A204.1 (cell line): ENCODE results near the gene PNPLA7.
"Not testable (repeated sequence)": the region's sequence is repeated elsewhere in the genome, so short reads cannot be mapped to it uniquely, and the experiment has no call there.

Source experiments
- FAIRE-seq: peaks from 2 replicates; lab custom pipeline; 2012; peaks lifted over from hg19 to GRCh38; lab: Jason Lieb, UNC

Gene PNPLA7

GRCh38 chr9:137478613-137478961 is 71.6 kb downstream of the PNPLA7 start:
- FAIRE-seq: no peak

- no peak for FAIRE-seq
Measured at GRCh38 chr9:137477778-137478612, 72.2 kb downstream of the PNPLA7 start.

GRCh38 chr9:137476856-137477255 is 73.3 kb downstream of the PNPLA7 start:
- FAIRE-seq: no peak

GRCh38 chr9:137475666-137476065 is 74.5 kb downstream of the PNPLA7 start:
- no peak for FAIRE-seq

DNA sequence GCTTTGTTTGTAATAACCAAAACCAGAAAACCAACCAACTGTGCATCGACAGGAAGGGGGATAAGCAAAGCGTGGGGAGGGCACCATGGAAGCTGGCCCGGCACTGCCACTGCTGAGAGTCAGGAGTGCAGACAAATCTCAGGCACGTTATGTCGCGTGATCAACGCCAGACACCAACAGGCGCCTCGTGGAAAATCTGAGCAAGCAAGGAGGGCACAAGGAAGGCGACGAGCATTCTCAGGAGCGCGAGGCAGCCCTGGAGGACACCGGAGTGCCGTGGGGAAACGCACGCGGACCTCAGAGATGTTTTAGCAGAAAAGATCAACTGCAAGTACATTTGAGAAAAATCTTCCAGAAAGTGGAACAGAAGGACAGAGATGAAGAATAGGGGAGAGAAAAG is 75.9 kb downstream of the PNPLA7 start:
- FAIRE-seq: no peak

- FAIRE-seq: no peak
Measured at GRCh38 chr9:137470785-137471184, 79.4 kb downstream of the PNPLA7 start.

GRCh38 chr9:137467896-137468295 is 82.3 kb downstream of the PNPLA7 start:
- FAIRE-seq: no peak

DNA sequence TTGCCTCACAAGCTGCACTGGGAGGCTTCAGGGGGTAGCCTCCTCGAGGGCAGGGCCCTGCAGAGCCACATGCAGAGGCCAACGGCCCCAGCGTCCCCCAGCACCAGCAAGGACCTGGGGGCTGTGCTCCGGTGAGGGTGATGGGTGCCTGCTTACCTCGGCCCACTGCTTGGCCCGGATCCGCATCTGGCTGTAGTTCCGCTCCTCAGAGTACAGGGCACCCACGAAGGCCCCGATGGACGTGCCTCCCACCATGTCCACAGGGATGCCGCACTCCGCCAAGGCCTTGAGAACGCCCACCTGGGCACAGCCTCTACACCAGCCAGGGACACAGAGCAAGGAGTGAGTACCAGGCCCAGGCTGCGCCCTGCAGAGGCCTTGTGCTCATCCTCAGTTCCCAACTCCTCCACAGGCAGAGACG is 83.0 kb downstream of the PNPLA7 start:
- FAIRE-seq: no peak

- not testable (repeated sequence) for FAIRE-seq
Measured at GRCh38 chr9:137466389-137467085, 83.7 kb downstream of the PNPLA7 start.

DNA sequence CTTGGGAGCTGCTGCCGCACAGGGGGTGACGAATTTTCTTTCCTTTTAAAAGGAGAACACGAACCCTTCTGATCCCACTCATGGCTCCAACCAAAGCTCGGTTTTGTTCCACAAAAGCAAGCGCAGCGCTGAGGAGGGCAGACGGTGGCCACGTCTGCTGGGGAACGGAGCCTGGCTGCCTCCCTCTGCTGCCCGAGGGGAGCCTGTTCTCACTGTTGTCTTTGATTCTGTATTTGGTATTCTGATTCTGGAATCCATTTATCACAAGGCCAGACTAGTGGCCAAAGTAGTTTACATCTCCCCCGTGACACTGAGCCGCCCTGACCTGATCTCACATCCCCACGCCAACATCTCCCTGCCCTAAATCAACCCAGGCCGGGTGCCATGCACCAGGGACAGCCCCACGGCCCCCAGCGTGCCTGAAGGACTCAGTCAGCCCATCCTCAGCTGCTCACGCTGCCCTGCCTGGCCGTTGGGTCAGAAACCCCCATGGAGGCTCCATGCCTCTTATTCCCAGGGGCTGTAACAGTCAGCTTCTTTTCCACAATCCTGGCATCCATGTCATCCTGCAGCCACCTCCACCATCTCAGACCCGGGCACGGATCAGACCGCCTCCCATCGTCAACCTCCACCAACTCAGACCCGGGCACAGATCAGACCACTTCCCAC is 84.3 kb downstream of the PNPLA7 start:
- FAIRE-seq: no peak

DNA sequence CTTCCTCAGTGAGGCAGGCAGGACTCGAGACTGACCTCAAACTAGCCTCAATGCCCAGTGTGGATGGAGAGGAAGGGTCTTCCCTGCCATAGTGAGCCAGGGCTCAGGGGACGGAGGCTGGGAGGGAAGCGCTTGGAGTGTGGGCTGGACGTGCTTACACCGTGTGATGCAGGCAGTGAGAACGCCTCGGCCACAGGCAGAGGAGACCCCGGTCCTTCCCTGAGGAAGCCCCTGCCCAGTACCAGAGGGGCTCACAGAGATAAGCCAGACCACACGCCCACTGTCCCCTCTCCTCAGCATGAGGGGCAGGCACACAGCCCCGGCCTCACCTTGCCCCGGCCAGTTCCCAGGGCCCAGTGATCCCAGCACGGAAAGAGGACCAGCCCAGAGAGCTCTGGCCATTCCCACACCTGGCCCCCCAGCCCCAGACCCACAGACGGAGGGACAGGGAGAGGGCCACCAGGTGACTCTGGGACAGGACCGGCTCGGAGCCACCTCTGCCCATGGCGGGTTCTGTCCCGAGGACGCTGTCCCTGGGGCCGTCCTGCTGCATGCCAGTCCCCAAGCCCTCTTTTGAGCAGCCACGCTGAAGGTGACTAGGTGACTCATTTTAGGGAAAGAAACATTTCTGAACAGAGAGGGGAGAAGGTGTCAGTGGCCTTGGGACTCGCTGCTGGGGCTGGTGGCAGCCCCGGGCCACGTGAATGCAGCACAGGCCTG is 85.0 kb downstream of the PNPLA7 start:
- no peak for FAIRE-seq

GRCh38 chr9:137464291-137464999 is 85.8 kb downstream of the PNPLA7 start:
- FAIRE-seq: no peak

- no peak for FAIRE-seq
Measured at GRCh38 chr9:137463931-137464290, 86.3 kb downstream of the PNPLA7 start.

- no peak for FAIRE-seq
Measured at GRCh38 chr9:137462986-137463930, 86.9 kb downstream of the PNPLA7 start.

DNA sequence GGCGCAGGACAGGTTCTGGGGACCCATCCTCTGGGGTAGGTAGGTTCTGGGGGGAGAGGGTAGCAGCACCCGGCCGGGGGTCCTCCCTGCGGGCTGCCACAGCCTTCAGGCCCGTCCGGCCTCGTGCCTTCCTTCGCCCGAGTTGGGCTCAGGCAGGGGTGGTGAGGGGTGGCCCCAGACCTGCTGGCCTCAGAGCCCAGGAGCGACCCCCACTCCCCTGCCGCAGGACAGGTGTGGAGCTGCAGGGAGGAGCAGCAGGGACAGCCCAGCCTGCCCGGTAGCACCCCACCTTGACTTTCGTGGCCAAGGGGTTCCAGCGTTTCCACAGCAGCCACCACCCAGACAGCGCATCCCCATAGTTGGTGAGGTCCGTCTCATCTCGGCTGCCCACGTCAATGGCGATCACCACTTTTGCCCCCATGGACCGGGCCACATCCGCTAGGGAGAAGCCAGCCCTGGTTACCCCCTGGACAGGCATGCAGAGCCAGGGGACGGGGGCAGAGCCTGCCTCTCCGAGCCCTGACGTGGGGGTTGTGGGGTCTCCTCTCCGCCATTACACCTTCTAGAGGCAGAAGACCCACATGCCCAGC is 87.7 kb downstream of the PNPLA7 start:
- no peak for FAIRE-seq

DNA sequence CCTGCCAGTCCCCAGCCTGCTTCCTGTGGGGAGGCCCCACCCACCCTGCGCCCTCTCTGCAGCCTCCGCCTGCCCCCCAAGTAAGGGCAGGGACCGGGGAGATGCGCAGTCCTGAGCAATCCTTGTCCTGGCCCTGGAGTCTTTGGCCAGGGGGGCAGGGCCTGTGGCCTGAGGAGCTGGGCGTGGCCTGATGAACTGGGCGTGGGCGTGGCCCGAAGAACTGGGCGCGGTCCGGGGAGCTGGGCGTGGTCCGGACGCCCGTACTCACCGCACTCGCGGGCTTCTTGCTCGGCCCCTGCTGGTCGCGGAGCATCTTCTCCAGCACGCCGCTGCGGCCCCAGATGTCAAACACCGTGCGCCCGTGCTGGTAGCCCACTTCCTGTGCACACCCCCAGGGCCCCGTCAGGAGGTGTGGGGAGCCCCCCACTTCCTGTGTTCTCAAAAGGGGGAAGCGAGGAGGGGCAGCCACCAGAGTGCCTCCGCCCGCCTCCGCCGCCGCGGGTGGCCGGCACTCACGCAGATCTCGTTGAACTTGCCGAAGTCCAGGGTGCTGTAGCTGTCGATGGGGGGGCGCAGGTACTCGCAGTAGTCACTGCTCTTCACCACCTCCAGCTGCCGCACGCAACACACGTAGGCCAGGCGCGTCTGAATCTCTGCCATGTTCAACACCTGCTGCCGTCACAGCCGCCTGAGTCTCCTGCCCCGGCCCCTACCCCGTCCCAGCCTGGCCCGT is 88.4 kb downstream of the PNPLA7 start:
- FAIRE-seq: no peak

GRCh38 chr9:137461316-137461662 is 88.9 kb downstream of the PNPLA7 start:
- FAIRE-seq: no peak

DNA sequence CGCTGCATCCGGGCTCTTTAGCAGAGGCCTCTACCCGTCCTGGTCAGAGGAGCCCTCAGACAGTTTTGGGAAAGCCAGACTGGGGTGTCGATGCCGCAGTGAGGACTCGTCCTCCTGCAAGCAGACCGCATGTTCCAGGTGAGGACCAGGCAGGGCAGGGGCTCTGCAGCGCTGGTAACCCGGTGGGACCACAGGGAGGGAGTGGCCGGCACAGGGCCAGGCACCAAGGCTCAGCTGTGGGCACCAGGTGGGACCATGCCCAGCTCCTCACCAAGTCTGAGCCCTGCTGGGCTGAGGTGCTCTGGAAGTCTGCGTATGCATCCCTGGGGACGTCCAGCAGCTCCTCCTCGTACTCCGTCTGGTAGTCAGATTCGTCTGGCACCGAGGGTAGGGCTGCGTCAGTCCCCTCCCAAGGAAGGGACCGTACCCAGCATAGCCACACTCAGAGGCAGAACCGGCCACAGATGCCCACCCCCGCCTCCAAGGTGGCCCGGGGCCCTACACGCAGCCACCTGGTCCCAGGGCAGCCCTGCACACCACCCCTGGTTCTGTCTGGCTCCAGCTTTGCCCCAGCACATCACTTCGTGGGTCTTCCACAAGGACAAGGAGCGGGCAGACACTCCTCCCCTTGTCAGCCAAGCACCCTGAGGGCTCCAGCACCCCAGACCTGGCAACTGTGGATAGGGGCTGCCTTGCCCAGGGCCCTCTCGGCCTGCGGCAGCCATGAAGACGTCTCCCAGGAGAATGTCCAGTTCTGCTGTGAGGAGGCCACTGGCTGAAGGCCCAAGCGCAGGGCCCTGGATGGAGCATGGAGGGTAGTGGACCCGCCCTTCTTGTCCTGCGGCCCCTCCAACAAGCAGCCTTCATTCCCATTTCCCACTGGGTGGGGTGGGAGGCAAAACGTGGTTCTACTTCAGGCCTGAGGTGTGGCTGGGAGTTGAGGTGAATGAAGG is 89.6 kb downstream of the PNPLA7 start:
- no peak for FAIRE-seq
